WERI-Rb-1 (cell line): ENCODE measurements around the gene NOP10.

Experiments
- DNase-seq: peaks from one replicate; pipeline ENCODE4 v3.0.0-alpha.2; 2020
- H3K27ac ChIP-seq: fragments of 250-450 bp; sonication (Bioruptor Pico); 2 replicates; pipeline ENCODE4 v1.5.1; 2020; ENCODE audit warnings: mild to moderate bottlenecking, moderate library complexity
- H3K27me3 ChIP-seq: fragments of 250-450 bp; sonication (Bioruptor Pico); 2 replicates; pipeline ENCODE4 v1.5.1; 2021; ENCODE audit warnings: mild to moderate bottlenecking, low read depth, moderate library complexity; ENCODE audit not compliant: insufficient read depth, severe bottlenecking
- H3K36me3 ChIP-seq: fragments of 250-450 bp; sonication (Bioruptor Pico); 2 replicates; pipeline ENCODE4 v1.5.1; 2020; ENCODE audit warnings: mild to moderate bottlenecking, moderate library complexity
- H3K4me3 ChIP-seq: 2 replicates; pipeline ENCODE4 v1.5.1; 2011; ENCODE audit warnings: low read depth, mild to moderate bottlenecking, control low read depth, low read length
- H3K9me3 ChIP-seq: fragments of 250-450 bp; sonication (Bioruptor Pico); 2 replicates; pipeline ENCODE4 v1.5.1; 2021; ENCODE audit warnings: mild to moderate bottlenecking, moderate library complexity; ENCODE audit not compliant: severe bottlenecking
- TF ChIP-seq, protein P1 (sequence below): IDR thresholded peaks from 2 replicates; pipeline ENCODE4 v1.5.1; 2011; ENCODE audit warnings: low read depth, mild to moderate bottlenecking, control low read depth, inconsistent platforms, low read length

NOP10 gene

GRCh38 chr15:34341381-34342212, 1.3 kb downstream of the NOP10 start:
- H3K4me3 ChIP-seq: no peak overlapping the region
- DNase-seq: no peak
- TF ChIP-seq, protein P1, sequence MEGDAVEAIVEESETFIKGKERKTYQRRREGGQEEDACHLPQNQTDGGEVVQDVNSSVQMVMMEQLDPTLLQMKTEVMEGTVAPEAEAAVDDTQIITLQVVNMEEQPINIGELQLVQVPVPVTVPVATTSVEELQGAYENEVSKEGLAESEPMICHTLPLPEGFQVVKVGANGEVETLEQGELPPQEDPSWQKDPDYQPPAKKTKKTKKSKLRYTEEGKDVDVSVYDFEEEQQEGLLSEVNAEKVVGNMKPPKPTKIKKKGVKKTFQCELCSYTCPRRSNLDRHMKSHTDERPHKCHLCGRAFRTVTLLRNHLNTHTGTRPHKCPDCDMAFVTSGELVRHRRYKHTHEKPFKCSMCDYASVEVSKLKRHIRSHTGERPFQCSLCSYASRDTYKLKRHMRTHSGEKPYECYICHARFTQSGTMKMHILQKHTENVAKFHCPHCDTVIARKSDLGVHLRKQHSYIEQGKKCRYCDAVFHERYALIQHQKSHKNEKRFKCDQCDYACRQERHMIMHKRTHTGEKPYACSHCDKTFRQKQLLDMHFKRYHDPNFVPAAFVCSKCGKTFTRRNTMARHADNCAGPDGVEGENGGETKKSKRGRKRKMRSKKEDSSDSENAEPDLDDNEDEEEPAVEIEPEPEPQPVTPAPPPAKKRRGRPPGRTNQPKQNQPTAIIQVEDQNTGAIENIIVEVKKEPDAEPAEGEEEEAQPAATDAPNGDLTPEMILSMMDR: no peak
- no peaks in the 10 kb centered on the region for H3K27me3 ChIP-seq
- H3K27ac ChIP-seq: no peak overlapping the region
- peaks cover 16% of the 10 kb centered on the region for H3K36me3 ChIP-seq
- no peaks in the 10 kb centered on the region for H3K9me3 ChIP-seq

GRCh38 chr15:34339946-34340345, 3.0 kb downstream of the NOP10 start:
- Histone ChIP-seq H3K27ac (no peak overlapping the region), H3K9me3 (no peaks in the 10 kb centered on the region), H3K4me3 (no peak overlapping the region)

DNA sequence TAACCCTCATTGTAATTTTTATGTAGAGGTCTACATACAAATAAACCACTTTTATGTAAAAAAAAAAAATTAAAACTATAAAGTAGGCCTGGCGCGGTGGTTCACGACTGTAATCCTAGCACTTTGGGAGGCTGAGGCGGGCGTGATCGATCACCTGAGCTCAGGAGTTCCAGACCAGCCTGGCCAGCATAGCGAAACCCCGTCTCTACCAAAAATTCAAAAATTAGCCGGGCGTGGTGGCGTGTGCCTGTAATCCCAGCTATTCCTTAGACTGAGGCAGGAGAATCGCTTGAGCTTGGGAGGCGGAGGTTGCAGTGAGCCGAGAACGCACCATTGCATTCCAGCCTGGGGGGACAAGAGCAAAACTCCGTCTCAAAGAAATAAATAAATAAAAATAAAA, 4.6 kb downstream of the NOP10 start:
- H3K4me3 ChIP-seq: no peak overlapping the region
- no peaks in the 10 kb centered on the region for H3K27me3 ChIP-seq
- H3K27ac ChIP-seq: peak overlapping the region; percentile 91
- TF ChIP-seq, protein P1: no peak
- no peaks in the 10 kb centered on the region for H3K9me3 ChIP-seq
- H3K36me3 ChIP-seq: peaks cover 16% of the 10 kb centered on the region
- DNase-seq: no peak

More at GRCh38 chr15:34339946-34340345, 3.0 kb downstream of the NOP10 start:
- TF ChIP-seq, protein P1: no peak
- no peak for DNase-seq
- H3K27me3 ChIP-seq: no peaks in the 10 kb centered on the region
- H3K36me3 ChIP-seq: peaks cover 16% of the 10 kb centered on the region

DNA sequence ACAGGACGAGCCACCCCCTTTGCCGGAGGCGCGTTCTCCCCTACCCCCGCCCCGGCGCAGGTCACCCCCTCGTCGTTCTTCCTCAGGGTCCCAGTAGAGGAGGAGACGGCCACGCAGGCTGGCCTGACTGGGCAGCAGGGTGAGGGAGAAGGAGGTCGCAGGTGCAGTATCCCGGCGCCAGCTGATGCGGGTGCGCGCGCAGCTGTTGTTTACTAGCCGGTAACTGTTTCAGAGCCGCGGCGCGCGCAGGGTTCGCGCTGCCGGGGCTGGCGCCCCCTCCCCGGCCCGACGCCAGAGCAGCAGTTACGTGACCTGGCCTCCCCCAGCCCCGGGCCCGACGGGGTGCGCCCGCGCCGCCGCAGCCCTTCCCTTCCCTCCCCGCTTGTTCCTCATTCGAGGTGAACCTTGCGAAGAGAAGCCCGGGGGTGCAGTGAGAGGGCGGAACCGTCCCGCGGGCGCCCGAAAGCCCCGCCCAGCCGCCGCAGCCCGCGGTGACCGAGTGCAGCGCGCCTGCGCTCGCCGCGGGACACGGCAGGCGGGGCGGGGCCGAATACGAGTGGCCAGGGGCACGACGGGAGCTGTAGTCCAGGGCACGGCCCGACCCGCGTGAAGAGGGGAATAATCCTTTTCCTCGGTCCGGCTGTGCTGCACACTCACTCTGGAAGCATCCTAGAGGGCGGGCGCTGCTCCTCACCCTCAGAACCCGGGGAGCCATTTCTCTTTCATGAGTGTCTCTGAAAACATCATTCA, 5.2 kb downstream of the NOP10 start, which contains the start of gene SLC12A6:
Gene SLC12A6, minus strand, starts transcription at position 225 of the 750 bp plus-strand sequence. CDS start 1,101 bp downstream, outside the sequence.
- peaks cover 16% of the 10 kb centered on the region for H3K36me3 ChIP-seq
- H3K27ac ChIP-seq: peak within 1 kb of the TSS; percentile 91
- TF ChIP-seq, protein P1: no peak
- H3K9me3 ChIP-seq: no peaks in the 10 kb centered on the region
- H3K4me3 ChIP-seq: peak within 1 kb of the TSS; percentile 75
- DNase-seq: peak; percentile 95
- H3K27me3 ChIP-seq: no peaks in the 10 kb centered on the region

GRCh38 chr15:34336991-34337556, 5.9 kb downstream of the NOP10 start:
- Histone ChIP-seq H3K27ac (peak overlapping the region; percentile 91), H3K9me3 (no peaks in the 10 kb centered on the region), H3K36me3 (peaks cover 16% of the 10 kb centered on the region), H3K4me3 (peak overlapping the region; percentile 75), H3K27me3 (no peaks in the 10 kb centered on the region)
- TF ChIP-seq, protein P1: no peak
- peak; percentile 18 for DNase-seq
